Activated CD4-positive, alpha-beta T cell treated with anti-CD3 and anti-CD28 coated beads, Interleukin-2, amount 10 ng/mL, durations not matched to agents 7 days and 5 days (primary cell): ENCODE measurements around the gene GPC6. TPM values are rescaled to one million over a fixed set of nuclear protein-coding genes. Genes with fewer than 3 reads are reported as not detected.
"Not testable (repeated sequence)": the region's sequence is repeated elsewhere in the genome, so short reads cannot be mapped to it uniquely, and the experiment has no call there.

Experiments
- CTCF ChIA-PET: fragments of 350-600 bp; sonication (Branson Sonifier 250); formaldehyde crosslinking; loops from one replicate; lab custom pipeline; 2021; ENCODE audit warnings: antibody characterized with exemption; lab: Charles Lee
- POLR2A ChIA-PET: fragments of 350-600 bp; sonication (Branson Sonifier 250); formaldehyde crosslinking; loops from one replicate; lab custom pipeline; 2021; ENCODE audit warnings: antibody characterized with exemption; lab: Charles Lee
- DNase-seq: peaks from one replicate; pipeline ENCODE4 v3.0.0-alpha.2; 2020
- H3K27ac Mint-ChIP-seq: one replicate; pipeline ENCODE4 v1.8.0; 2021; ENCODE audit warnings: mild to moderate bottlenecking, moderate library complexity, mixed read lengths
- H3K27me3 Mint-ChIP-seq: one replicate; pipeline ENCODE4 v1.8.0; 2021; ENCODE audit warnings: mixed read lengths
- H3K36me3 Mint-ChIP-seq: one replicate; pipeline ENCODE4 v1.8.0; 2021; ENCODE audit warnings: low read depth, mixed read lengths
- H3K4me1 Mint-ChIP-seq: one replicate; pipeline ENCODE4 v1.8.0; 2021; ENCODE audit warnings: mixed read lengths
- H3K4me3 Mint-ChIP-seq: one replicate; pipeline ENCODE4 v1.8.0; 2021; ENCODE audit warnings: mild to moderate bottlenecking, moderate library complexity, mixed read lengths
- H3K9me3 Mint-ChIP-seq: one replicate; pipeline ENCODE4 v1.8.0; 2021; ENCODE audit warnings: mixed read lengths
- total RNA-seq, 2 experiments: library from RNA; stranded (reverse); gene quantifications; one replicate each; pipeline ENCODE4 v1.2.3, GENCODE V29; 2021

Gene GPC6
- total RNA-seq, 2 experiments from 2014 or later = not detected

DNA sequence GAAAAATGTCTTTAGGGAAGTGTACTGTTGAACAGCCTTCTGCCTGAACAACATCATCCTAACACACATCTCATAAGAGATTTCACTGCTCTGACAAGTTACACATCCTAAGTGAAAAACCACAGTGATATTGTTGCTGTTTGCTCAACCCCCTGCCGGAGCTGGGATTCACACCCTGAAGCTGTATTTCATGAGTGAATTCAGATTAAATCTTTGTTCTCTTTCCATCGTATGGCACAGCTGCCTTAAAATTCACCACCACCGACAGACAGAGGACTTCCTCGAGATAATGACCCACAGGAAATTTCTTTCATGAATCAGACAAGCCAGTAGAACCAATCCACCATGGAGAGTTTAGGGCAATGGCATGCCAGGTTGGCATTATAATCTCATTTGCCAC lies 972.1 kb downstream of the GPC6 start:
- ChIA-PET CTCF (interaction anchor here (1.4 kb wide), 1 partner anchor 34 kb away, joined by 3 read pairs; no protein-coding TSS in a partner anchor), POLR2A (no interaction called here)
- no peaks in the 10 kb centered on the region for H3K9me3 Mint-ChIP-seq
- H3K4me1 Mint-ChIP-seq = no peaks in the 10 kb centered on the region
- no peak for DNase-seq
- H3K27me3 Mint-ChIP-seq = peaks cover 3% of the 10 kb centered on the region
- H3K36me3 Mint-ChIP-seq = no peaks in the 10 kb centered on the region
- no peak overlapping the region for H3K4me3 Mint-ChIP-seq
- H3K27ac Mint-ChIP-seq = no peak overlapping the region

DNA sequence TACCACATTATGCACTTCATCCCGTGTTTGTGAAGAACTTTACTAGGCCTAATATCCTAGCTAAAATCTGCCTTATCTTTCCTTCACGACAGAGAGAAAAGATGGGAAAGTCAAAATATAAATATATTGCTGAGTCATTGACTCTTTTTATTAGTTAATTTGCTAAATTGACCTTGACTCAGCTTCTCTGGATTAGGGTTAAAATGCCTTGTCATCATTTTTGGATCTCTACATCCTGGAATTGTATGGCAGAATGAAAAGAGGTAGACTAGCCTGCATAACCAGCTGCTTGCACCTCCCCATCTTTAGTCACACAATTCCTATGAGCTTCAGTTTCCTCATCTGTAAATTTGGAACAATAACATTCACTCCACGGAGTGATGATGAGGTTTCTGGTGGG lies 972.5 kb downstream of the GPC6 start:
- Mint-ChIP-seq H3K27ac (no peak overlapping the region), H3K4me3 (no peak overlapping the region), H3K36me3 (no peaks in the 10 kb centered on the region), H3K27me3 (peaks cover 3% of the 10 kb centered on the region), H3K9me3 (no peaks in the 10 kb centered on the region), H3K4me1 (no peaks in the 10 kb centered on the region)
- POLR2A ChIA-PET = no interaction called here
- CTCF ChIA-PET = no interaction called here
- no peak for DNase-seq

- H3K27me3 Mint-ChIP-seq = peaks cover 3% of the 10 kb centered on the region
- H3K36me3 Mint-ChIP-seq = no peaks in the 10 kb centered on the region
- POLR2A ChIA-PET = no interaction called here
- no peak for DNase-seq
- CTCF ChIA-PET = no interaction called here
- no peak overlapping the region for H3K4me3 Mint-ChIP-seq
- no peaks in the 10 kb centered on the region for H3K9me3 Mint-ChIP-seq
- no peaks in the 10 kb centered on the region for H3K4me1 Mint-ChIP-seq
- no peak overlapping the region for H3K27ac Mint-ChIP-seq
These were observed 974.4 kb downstream of the GPC6 start for GRCh38 chr13:94201022-94201421.

- Mint-ChIP-seq H3K9me3 (no peaks in the 10 kb centered on the region), H3K4me3 (no peak overlapping the region), H3K4me1 (no peaks in the 10 kb centered on the region), H3K36me3 (no peaks in the 10 kb centered on the region), H3K27me3 (no peaks in the 10 kb centered on the region), H3K27ac (no peak overlapping the region)
- POLR2A ChIA-PET = no interaction called here
- no peak for DNase-seq
- CTCF ChIA-PET = no interaction called here
These were observed 977.6 kb downstream of the GPC6 start for GRCh38 chr13:94204163-94204562.

- H3K36me3 Mint-ChIP-seq = no peaks in the 10 kb centered on the region
- H3K27me3 Mint-ChIP-seq = no peaks in the 10 kb centered on the region
- H3K4me3 Mint-ChIP-seq = no peak overlapping the region
- no peaks in the 10 kb centered on the region for H3K9me3 Mint-ChIP-seq
- H3K27ac Mint-ChIP-seq = no peak overlapping the region
- no peaks in the 10 kb centered on the region for H3K4me1 Mint-ChIP-seq
- DNase-seq = no peak
- ChIA-PET CTCF (no interaction called here), POLR2A (no interaction called here)
These were observed 978.3 kb downstream of the GPC6 start for GRCh38 chr13:94204946-94205345.

GRCh38 chr13:94205896-94206295 lies 979.3 kb downstream of the GPC6 start:
- Mint-ChIP-seq H3K27ac (no peak overlapping the region), H3K9me3 (no peaks in the 10 kb centered on the region), H3K36me3 (no peaks in the 10 kb centered on the region), H3K27me3 (no peaks in the 10 kb centered on the region), H3K4me1 (no peaks in the 10 kb centered on the region), H3K4me3 (no peak overlapping the region)
- ChIA-PET CTCF (interaction anchor here (0.7 kb wide), 1 partner anchor 80 kb away, joined by 3 read pairs; no protein-coding TSS in a partner anchor), POLR2A (no interaction called here)
- no peak for DNase-seq

DNA sequence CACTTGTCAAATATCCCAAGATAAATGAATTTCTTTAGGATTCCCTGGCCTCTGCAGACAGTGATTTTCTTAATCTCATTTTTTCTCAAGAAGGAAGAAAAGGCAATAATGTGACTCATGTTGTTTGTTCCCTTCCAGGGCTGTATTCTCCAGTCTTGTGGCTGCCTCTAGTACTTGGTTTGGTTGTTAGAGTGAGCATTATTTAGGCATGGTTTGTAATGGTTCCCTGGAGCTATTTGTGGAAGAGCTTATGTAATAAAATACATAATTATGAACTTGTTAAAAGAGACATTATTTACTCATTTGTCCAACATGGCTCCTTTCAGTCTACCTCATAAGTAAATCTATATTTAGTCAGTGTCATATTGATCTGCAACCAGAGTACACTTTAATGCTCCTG lies 982.5 kb downstream of the GPC6 start:
- no peaks in the 10 kb centered on the region for H3K36me3 Mint-ChIP-seq
- ChIA-PET CTCF (no interaction called here), POLR2A (no interaction called here)
- DNase-seq = no peak
- no peaks in the 10 kb centered on the region for H3K27me3 Mint-ChIP-seq
- no peak overlapping the region for H3K4me3 Mint-ChIP-seq
- no peak overlapping the region for H3K27ac Mint-ChIP-seq
- no peaks in the 10 kb centered on the region for H3K4me1 Mint-ChIP-seq
- H3K9me3 Mint-ChIP-seq = no peaks in the 10 kb centered on the region

- H3K27me3 Mint-ChIP-seq, H3K9me3 Mint-ChIP-seq, DNase-seq, H3K4me3 Mint-ChIP-seq, H3K36me3 Mint-ChIP-seq, POLR2A ChIA-PET, H3K4me1 Mint-ChIP-seq, H3K27ac Mint-ChIP-seq, CTCF ChIA-PET: not testable (repeated sequence)
These were observed 983.3 kb downstream of the GPC6 start for GRCh38 chr13:94209913-94210312.

DNA sequence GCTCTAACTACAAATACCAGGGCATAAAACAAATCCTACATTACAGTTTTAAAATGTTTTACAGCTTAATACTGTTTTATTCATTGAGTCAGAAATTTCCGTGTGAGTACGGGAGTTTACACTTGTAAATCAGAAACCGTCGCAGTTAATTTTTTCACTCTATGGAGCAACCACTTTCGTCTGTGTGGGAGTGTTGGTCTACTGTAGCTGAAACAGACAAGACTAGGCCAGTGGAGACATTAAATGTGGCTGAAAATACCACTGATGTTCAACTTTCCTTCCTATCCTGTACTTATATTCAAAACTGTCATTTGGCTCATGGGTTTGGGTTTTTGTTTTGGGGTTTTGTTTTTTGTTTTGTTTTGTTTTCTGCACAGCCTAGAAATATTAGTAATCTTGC lies 984.2 kb downstream of the GPC6 start:
- Mint-ChIP-seq H3K27me3 (no peaks in the 10 kb centered on the region), H3K4me3 (no peak overlapping the region), H3K9me3 (no peaks in the 10 kb centered on the region), H3K27ac (no peak overlapping the region), H3K4me1 (no peaks in the 10 kb centered on the region), H3K36me3 (no peaks in the 10 kb centered on the region)
- ChIA-PET POLR2A (no interaction called here), CTCF (no interaction called here)
- no peak for DNase-seq

DNA sequence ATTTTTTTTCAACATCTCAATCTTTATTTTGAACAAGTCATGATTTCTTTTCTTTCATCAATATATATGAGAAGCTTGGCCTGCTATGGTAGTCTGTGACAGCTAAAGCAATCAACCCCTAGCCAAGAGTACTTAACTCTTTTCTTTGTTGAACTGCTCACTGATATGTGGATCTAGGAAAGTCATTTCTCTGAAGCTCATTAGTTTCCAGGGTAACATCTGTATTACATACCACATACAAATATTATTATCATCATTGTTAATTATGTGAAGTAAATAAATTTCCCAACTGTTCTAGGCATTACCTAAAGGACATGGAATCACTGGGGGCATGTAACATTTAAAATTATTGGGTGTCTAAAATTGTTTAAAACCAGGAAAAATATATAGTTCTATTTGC lies 985.6 kb downstream of the GPC6 start:
- H3K9me3 Mint-ChIP-seq = no peaks in the 10 kb centered on the region
- CTCF ChIA-PET = no interaction called here
- no peaks in the 10 kb centered on the region for H3K36me3 Mint-ChIP-seq
- H3K4me1 Mint-ChIP-seq = no peaks in the 10 kb centered on the region
- no peak for DNase-seq
- POLR2A ChIA-PET = no interaction called here
- H3K27ac Mint-ChIP-seq = no peak overlapping the region
- no peaks in the 10 kb centered on the region for H3K27me3 Mint-ChIP-seq
- no peak overlapping the region for H3K4me3 Mint-ChIP-seq

GRCh38 chr13:94214121-94214520 lies 987.5 kb downstream of the GPC6 start:
- no peaks in the 10 kb centered on the region for H3K36me3 Mint-ChIP-seq
- H3K4me3 Mint-ChIP-seq = no peak overlapping the region
- DNase-seq = no peak
- H3K27ac Mint-ChIP-seq = no peak overlapping the region
- H3K4me1 Mint-ChIP-seq = no peaks in the 10 kb centered on the region
- no peaks in the 10 kb centered on the region for H3K27me3 Mint-ChIP-seq
- POLR2A ChIA-PET = no interaction called here
- H3K9me3 Mint-ChIP-seq = no peaks in the 10 kb centered on the region
- CTCF ChIA-PET = no interaction called here

DNA sequence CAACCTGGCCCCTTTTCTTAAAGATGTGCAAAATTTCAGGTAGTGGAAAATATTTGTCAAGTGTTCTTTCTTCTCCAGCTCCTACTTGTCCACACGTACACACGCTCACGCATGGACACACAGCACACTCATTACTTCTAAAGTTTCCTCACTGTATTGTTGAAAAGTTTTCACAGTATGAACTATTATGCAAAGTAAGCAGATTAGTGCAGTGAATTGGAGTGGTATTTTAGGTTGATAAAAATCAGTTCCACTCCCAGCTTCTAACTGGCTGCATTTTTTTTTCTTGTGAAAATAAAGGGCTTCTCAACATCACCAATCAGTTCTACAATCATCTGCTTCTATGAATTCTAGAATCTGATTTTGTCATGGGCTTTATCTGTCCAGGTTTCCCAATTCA lies 988.4 kb downstream of the GPC6 start:
- POLR2A ChIA-PET = no interaction called here
- DNase-seq = no peak
- Mint-ChIP-seq H3K4me3 (no peak overlapping the region), H3K4me1 (no peaks in the 10 kb centered on the region), H3K9me3 (no peaks in the 10 kb centered on the region), H3K36me3 (no peaks in the 10 kb centered on the region), H3K27me3 (no peaks in the 10 kb centered on the region), H3K27ac (no peak overlapping the region)
- CTCF ChIA-PET = no interaction called here

- no peaks in the 10 kb centered on the region for H3K4me1 Mint-ChIP-seq
- H3K36me3 Mint-ChIP-seq = no peaks in the 10 kb centered on the region
- H3K27ac Mint-ChIP-seq = no peak overlapping the region
- POLR2A ChIA-PET = no interaction called here
- H3K27me3 Mint-ChIP-seq = no peaks in the 10 kb centered on the region
- CTCF ChIA-PET = no interaction called here
- H3K9me3 Mint-ChIP-seq = no peaks in the 10 kb centered on the region
- no peak overlapping the region for H3K4me3 Mint-ChIP-seq
- no peak for DNase-seq
These were observed 989.9 kb downstream of the GPC6 start for GRCh38 chr13:94216476-94216875.

GRCh38 chr13:94217370-94217769 lies 990.8 kb downstream of the GPC6 start:
- POLR2A ChIA-PET = no interaction called here
- Mint-ChIP-seq H3K27ac (no peak overlapping the region), H3K4me3 (no peak overlapping the region), H3K36me3 (no peaks in the 10 kb centered on the region), H3K4me1 (no peaks in the 10 kb centered on the region), H3K9me3 (no peaks in the 10 kb centered on the region), H3K27me3 (no peaks in the 10 kb centered on the region)
- CTCF ChIA-PET = no interaction called here
- no peak for DNase-seq
